HepG2 (cell line): Measurements from ENCODE around the gene RICTOR. TPM values are rescaled to one million over a fixed set of nuclear protein-coding genes. Genes with fewer than 3 reads are reported as not detected.

Source experiments
- ADNP ChIP-seq: sonication (generic); formaldehyde crosslinking; IDR thresholded peaks from 2 replicates; pipeline ENCODE4 v1.4.0; 2020; ENCODE audit warnings: missing genetic modification reagents
- ARID2 ChIP-seq: sonication (generic); formaldehyde crosslinking; IDR thresholded peaks from 2 replicates; pipeline ENCODE4 v1.8.1; 2022; ENCODE audit warnings: mild to moderate bottlenecking, missing genetic modification reagents, borderline replicate concordance
- CTCF ChIP-seq: sonication (generic); formaldehyde crosslinking; IDR thresholded peaks from 2 replicates; pipeline ENCODE4 v1.5.0; 2020; ENCODE audit warnings: mild to moderate bottlenecking, missing genetic modification reagents, moderate library complexity
- FOXK2 ChIP-seq: fragments of 450-650 bp; IDR thresholded peaks from 2 replicates; pipeline ENCODE4 v1.6.1; 2016
- GATAD2A ChIP-seq: IDR thresholded peaks from 2 replicates; pipeline ENCODE4 v1.6.1; 2016
- HOXA3 ChIP-seq: sonication (generic); formaldehyde crosslinking; IDR thresholded peaks from 2 replicates; pipeline ENCODE4 v1.5.0; 2020; ENCODE audit warnings: missing genetic modification reagents
- ISL2 ChIP-seq: sonication (generic); formaldehyde crosslinking; IDR thresholded peaks from 2 replicates; pipeline ENCODE4 v1.5.0; 2020; ENCODE audit warnings: missing genetic modification reagents
- KLF12 ChIP-seq: sonication (generic); formaldehyde crosslinking; IDR thresholded peaks from 2 replicates; pipeline ENCODE4 v1.4.0; 2020; ENCODE audit warnings: missing genetic modification reagents, borderline replicate concordance
- LRRFIP1 ChIP-seq: sonication (generic); formaldehyde crosslinking; conservative IDR thresholded peaks from 2 replicates; pipeline ENCODE4 v1.4.0; 2020; ENCODE audit warnings: missing genetic modification reagents
- MYC ChIP-seq: sonication (generic); formaldehyde crosslinking; IDR thresholded peaks from 2 replicates; pipeline ENCODE4 v1.9.0; 2021; ENCODE audit warnings: missing genetic modification reagents, borderline replicate concordance
- NFKB2 ChIP-seq: sonication (generic); formaldehyde crosslinking; IDR thresholded peaks from 2 replicates; pipeline ENCODE4 v1.4.0; 2020; ENCODE audit warnings: missing genetic modification reagents, borderline replicate concordance
- NRL ChIP-seq: sonication (generic); formaldehyde crosslinking; IDR thresholded peaks from 2 replicates; pipeline ENCODE4 v1.5.0; 2020; ENCODE audit warnings: missing genetic modification reagents, mild to moderate bottlenecking, moderate library complexity, borderline replicate concordance
- SALL1 ChIP-seq: sonication (generic); formaldehyde crosslinking; IDR thresholded peaks from 2 replicates; pipeline ENCODE4 v1.8.0; 2022; ENCODE audit warnings: mild to moderate bottlenecking, missing genetic modification reagents
- TARDBP ChIP-seq: sonication (generic); formaldehyde crosslinking; IDR thresholded peaks from 2 replicates; pipeline ENCODE4 v1.8.0; 2022; ENCODE audit warnings: mild to moderate bottlenecking, missing genetic modification reagents
- YY1 ChIP-seq: IDR thresholded peaks from 2 replicates; pipeline ENCODE4 v1.6.1; 2011; ENCODE audit warnings: low read length, low read depth, moderate library complexity, mild to moderate bottlenecking; ENCODE audit not compliant: insufficient read depth, insufficient replicate concordance
- ZNF232 ChIP-seq: sonication (generic); formaldehyde crosslinking; IDR thresholded peaks from 2 replicates; pipeline ENCODE4 v1.4.0; 2020; ENCODE audit warnings: missing genetic modification reagents, borderline replicate concordance
- ZNF251 ChIP-seq: sonication (generic); formaldehyde crosslinking; IDR thresholded peaks from 2 replicates; pipeline ENCODE4 v1.9.0; 2021; ENCODE audit warnings: mild to moderate bottlenecking, missing genetic modification reagents
- ZNF326 ChIP-seq: sonication (generic); formaldehyde crosslinking; IDR thresholded peaks from 2 replicates; pipeline ENCODE4 v1.4.0; 2020; ENCODE audit warnings: missing genetic modification reagents, borderline replicate concordance
- ZNF367 ChIP-seq: sonication (generic); formaldehyde crosslinking; IDR thresholded peaks from 2 replicates; pipeline ENCODE4 v1.4.0; 2020; ENCODE audit warnings: missing genetic modification reagents, borderline replicate concordance
- ZNF580 ChIP-seq: IDR thresholded peaks from 2 replicates; pipeline ENCODE4 v1.6.1; 2016; ENCODE audit warnings: low read depth, borderline replicate concordance
- ZNF597 ChIP-seq: sonication (generic); formaldehyde crosslinking; IDR thresholded peaks from 2 replicates; pipeline ENCODE4 v1.5.0; 2020; ENCODE audit warnings: missing genetic modification reagents
- ZNF615 ChIP-seq: sonication (generic); formaldehyde crosslinking; IDR thresholded peaks from 2 replicates; pipeline ENCODE4 v1.5.0; 2020; ENCODE audit warnings: mild to moderate bottlenecking, missing genetic modification reagents, borderline replicate concordance
- ZNF749 ChIP-seq: sonication (generic); formaldehyde crosslinking; IDR thresholded peaks from 2 replicates; pipeline ENCODE4 v1.8.0; 2022; ENCODE audit warnings: mild to moderate bottlenecking, missing genetic modification reagents, moderate library complexity, borderline replicate concordance
- ZNF784 ChIP-seq: sonication (generic); formaldehyde crosslinking; IDR thresholded peaks from 2 replicates; pipeline ENCODE4 v1.5.1; 2020; ENCODE audit warnings: missing genetic modification reagents, mild to moderate bottlenecking, borderline replicate concordance
- ZNF841 ChIP-seq: sonication (generic); formaldehyde crosslinking; IDR thresholded peaks from 2 replicates; pipeline ENCODE4 v1.8.1; 2023; ENCODE audit warnings: missing genetic modification reagents, borderline replicate concordance
- polyA plus RNA-seq, 8 experiments: library from polyadenylated mRNA; depleted of rRNA in 3 of 8; stranded (reverse) in 7 of 8; unstranded in 1 of 8; fragments of >200 nt; fragmentation: Illumina TruSeq in 4 of 8; extraction: Trizol in 4 of 8; gene quantifications; 2 replicates each; pipeline versions ENCODE4 v1.2.1 to v1.2.3, GENCODE V29; 2011 to 2016; ENCODE audit warnings: low read depth in 4 of 8, missing spikeins in 1 of 8, mixed read lengths in 1 of 8; ENCODE audit not compliant: insufficient read depth in 1 of 8
- total RNA-seq, 5 experiments: library from RNA; depleted of rRNA; stranded (reverse); fragments of >200 nt; fragmentation: Illumina TruSeq; extraction: Trizol; gene quantifications; 2 replicates each; pipeline ENCODE4 v1.2.3, GENCODE V29; 2016; ENCODE audit warnings: low read depth in 1 of 5

The RICTOR gene
- total and polyA plus RNA-seq, 2 of the 13 experiments (the other 11 are each of a cell fraction or from before 2014, with no cell fraction given): 10.7 to 15.4 TPM

GRCh38 chr5:39102684-39103155, 28.5 kb upstream of the RICTOR start (continued):
- no peak for TF ChIP-seq LRRFIP1
- no peak for TF ChIP-seq CTCF (CRISPR knock-in tag)
- TF ChIP-seq YY1: no peak
- peak; percentile 62; the same call in 1 of the 2 replicates for TF ChIP-seq ARID2 (CRISPR knock-in tag)
- TF ChIP-seq ZNF749 (CRISPR knock-in tag): no peak
- no peak for TF ChIP-seq FOXK2
- peak; percentile 72; the same call in 1 of the 2 replicates for TF ChIP-seq ZNF580 (CRISPR knock-in tag)
- TF ChIP-seq ZNF597 (CRISPR knock-in tag): no peak
- TF ChIP-seq ZNF841: no peak
- no peak for TF ChIP-seq ZNF367
- TF ChIP-seq ZNF326 (CRISPR knock-in tag): no peak
- TF ChIP-seq HOXA3 (CRISPR knock-in tag): peak; percentile 60
- peak; percentile 53; the same call in 1 of the 2 replicates for TF ChIP-seq ISL2 (CRISPR knock-in tag)
- TF ChIP-seq NFKB2: no peak
- TF ChIP-seq MYC: peak; percentile 25; the same call in 1 of the 2 replicates
- TF ChIP-seq ZNF784 (CRISPR knock-in tag): no peak
- TF ChIP-seq NRL (CRISPR knock-in tag): no peak
- TF ChIP-seq GATAD2A (CRISPR knock-in tag): peak; percentile 94
- TF ChIP-seq ZNF615: no peak
- peak; percentile 76 for TF ChIP-seq SALL1
- no peak for TF ChIP-seq ZNF251
- peak; percentile 76 for TF ChIP-seq TARDBP (CRISPR knock-in tag)
- TF ChIP-seq ADNP (CRISPR knock-in tag): no peak
- TF ChIP-seq ZNF232 (CRISPR knock-in tag): no peak
- no peak for TF ChIP-seq KLF12
